Hematopoietic multipotent progenitor cell treated with erythropoietin and hydrocortisone succinate and interleukin-3 and kit ligand, for 6 days (in vitro differentiated cells): Measurements from ENCODE around the gene GPR156.
"Not testable (repeated sequence)": the region's sequence is repeated elsewhere in the genome, so short reads cannot be mapped to it uniquely, and the experiment has no call there.

Experiments used
- DNase-seq: peaks from one replicate; pipeline ENCODE4 v3.0.0-alpha.2; 2015

GPR156 gene

DNA sequence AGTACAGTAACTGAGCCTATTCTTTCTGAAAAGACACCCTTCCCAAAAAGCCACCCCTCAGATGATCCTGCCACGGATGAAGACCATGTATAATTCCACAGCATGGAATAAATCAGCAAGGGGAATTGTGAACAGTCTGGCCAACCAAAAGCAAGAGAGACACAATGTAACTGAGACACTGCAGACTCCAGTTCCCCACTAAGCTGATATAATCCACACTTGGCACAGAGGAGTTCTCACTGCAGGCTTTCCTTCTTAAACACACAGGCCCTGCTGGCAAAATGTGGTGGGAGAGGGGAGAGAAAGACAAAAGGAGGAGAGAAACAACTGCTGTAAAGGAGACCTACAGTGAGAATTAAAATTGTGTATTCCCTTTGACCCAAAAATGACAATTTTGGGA lies 12.7 kb downstream of the GPR156 start:
- DNase-seq: no peak

- DNase-seq: no peak
Observed at GRCh38 chr3:120265989-120266388, 19.0 kb downstream of the GPR156 start.

DNA sequence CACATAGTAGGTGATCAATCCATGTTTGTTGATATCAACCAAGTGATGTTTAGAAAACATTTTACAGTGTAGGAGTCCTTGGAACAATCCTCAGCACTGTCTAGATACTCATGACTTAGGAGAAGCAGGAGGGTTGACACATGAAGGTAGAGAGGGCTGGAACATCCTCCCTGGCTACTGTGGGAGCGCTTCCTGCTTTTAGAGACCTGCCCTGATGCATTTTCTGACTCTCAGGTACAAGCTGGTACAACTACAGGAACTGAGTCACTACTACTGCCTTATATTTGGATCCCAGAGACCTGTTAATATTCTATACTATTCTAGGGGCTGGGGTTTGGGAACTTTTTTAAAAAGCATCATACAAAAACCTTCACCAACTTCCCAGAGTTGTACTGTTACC lies 20.1 kb downstream of the GPR156 start:
- DNase-seq: no peak

GRCh38 chr3:120263792-120264191 lies 21.2 kb downstream of the GPR156 start:
- DNase-seq: no peak

GRCh38 chr3:120258009-120258408 lies 27.0 kb downstream of the GPR156 start:
- DNase-seq: no peak

DNA sequence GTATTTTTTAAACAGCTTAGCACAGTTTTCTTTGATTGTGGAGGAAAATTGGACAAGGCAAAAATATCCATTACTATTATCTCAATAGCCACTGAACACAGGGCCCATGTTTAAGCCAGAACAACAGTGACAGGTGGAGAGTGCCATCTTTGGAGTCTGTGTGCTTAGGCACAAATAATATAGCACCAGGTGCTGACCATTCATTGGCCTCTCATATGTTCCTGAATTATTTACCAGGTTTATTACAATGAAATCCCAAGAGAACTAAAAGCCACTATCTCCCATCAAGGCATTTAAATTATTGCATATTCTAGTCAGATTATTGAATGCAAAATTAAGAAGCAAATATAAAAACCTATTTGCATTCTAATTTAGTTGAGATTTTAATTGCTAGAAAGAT lies 39.6 kb downstream of the GPR156 start:
- no peak for DNase-seq

GRCh38 chr3:120244834-120245225 lies 40.2 kb downstream of the GPR156 start:
- no peak for DNase-seq

GRCh38 chr3:120239644-120240043 lies 45.4 kb downstream of the GPR156 start:
- no peak for DNase-seq

DNA sequence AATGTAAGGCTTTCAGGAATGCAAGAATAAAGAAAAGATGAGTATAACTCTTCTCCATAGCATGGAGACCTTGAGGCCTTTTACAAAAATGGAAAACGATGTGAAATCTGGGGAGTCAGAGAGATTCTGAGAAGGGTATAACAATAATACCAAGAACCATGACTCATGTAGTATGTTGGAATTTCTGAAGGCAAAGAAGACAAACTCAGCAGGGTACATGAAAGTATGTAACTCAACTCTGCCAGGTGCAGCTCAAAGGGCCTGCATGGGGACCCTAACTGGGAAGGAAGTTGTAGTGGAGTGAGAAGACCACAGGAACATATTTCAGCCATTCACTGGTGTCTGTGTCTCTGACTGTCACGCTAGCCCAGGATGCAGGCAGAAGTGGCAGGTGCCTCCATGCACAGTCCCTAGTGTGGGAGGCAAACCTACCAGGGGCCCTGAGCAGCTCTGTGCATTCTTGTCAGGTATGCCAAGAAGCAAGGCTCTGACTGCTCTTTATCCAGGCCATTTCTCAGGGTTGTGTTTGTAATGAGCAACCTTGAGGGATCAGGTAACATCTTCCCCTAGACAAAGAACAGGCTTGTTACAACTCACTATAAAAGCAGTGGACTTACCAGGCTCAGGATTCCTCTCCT lies 57.2 kb downstream of the GPR156 start:
- DNase-seq: no peak

DNA sequence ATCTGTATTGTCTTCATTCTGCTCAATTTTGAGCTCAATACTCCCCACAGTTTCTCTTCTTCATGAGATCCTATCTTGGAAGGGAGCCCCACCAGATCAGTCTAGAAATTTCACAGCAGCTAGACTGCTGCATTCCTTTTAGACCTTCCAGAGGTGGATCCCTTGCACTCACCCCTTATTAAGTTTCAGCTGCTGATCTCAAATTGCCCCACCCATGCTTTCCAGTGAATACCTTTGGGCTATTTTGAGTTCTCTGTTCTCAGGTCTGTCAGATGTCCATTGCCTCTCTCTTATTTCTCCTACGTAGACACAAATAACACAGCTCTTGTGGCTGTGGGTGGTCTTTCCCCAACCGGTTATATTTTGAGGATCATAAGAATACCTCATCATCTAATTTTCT lies 60.8 kb downstream of the GPR156 start:
- no peak for DNase-seq

DNA sequence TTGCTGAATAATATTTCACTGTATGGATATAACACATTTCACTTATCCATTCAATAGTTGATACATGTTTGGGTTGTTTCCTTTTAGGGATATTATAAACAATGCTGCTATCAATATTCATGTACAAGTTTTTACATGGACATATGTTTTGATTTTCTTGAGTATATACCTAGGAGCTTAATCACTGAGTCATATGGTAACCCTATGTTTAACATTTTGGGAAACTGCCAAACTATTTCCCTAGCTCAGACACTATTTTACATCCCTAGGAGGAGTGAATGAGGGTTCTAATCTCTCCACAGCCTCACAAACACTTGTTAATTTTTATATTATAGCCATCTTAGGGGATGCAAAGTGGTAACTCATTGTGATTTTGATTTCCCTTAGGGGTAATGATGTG lies 66.0 kb downstream of the GPR156 start:
- DNase-seq: no peak

DNA sequence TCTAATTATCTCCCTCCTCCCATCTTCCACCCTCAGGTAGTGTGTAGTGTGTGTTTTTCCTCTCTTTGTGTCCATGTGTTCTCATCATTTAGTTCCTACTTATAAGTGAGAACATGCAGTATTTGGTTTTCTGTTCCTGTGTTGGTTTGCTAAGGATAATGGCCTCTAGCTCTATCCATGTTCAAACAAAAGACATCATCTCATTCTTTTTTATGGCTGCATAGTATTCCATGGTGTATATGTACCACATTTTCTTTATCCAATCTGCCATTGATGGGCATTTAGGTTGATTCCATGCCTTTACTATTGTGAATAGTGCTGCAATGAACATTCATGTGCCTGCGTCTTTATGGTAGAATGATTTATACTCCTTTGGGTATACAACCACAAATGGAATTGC lies 68.4 kb downstream of the GPR156 start:
- DNase-seq: not testable (repeated sequence)

DNA sequence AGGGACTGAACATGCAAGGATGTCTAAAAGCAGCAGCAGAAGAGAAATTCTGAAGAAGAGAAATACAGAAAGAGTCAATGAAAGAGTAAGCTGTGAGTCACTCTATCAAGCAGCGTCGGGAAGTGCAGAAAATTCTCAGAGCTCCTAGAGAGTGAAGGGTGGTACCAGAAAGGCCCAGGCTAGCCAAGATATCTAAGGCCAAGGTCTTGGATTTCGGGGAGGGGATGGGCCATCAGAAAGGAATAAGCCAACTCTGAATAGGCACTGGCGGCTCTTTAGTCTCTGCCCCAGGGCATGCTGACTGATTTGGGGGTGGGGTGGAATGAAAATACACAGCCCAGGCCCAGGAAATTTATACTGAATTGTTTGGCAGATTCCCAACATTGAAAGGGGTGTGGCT lies 70.8 kb downstream of the GPR156 start:
- DNase-seq: no peak

- DNase-seq: no peak
Observed at GRCh38 chr3:120212505-120212904, 72.5 kb downstream of the GPR156 start.

DNA sequence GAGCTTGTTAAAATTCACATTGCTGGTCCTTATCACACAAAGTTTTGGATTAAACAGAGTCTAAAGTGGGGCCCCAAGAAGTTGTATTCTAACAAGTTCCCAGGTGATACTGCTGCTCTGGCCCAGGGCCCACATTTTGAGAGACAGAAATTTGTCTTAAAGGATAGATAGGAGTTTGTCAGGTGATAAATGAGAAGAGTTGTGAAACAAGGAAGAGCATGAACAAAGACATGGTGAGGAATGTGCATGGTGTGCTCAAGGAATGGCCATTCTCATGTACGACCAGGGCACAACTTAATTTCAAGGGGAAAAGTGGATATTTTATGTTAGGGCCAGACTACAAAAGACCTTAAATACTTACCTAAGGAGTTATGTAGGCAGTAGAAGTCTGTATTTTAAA lies 75.6 kb downstream of the GPR156 start:
- DNase-seq: no peak

DNA sequence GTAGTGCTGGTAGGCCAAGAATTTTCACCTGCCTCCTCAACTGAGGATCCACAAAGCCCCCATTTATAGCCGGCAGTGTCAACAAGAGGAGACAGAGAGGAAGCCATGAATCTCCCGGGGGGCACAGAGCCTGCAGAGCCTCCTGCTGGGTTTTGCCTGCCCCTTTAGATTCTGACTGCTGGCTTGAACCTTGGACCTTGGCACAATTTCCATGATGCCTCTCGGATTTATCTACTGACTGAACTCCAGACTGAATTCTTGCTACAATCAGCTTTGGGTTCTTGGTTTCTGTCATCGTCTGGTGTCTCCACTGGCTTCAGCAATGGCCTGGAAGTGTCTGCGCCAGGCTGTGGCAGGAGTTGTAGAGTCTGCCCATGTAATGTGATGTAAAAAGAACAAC lies 80.7 kb downstream of the GPR156 start:
- DNase-seq: no peak

DNA sequence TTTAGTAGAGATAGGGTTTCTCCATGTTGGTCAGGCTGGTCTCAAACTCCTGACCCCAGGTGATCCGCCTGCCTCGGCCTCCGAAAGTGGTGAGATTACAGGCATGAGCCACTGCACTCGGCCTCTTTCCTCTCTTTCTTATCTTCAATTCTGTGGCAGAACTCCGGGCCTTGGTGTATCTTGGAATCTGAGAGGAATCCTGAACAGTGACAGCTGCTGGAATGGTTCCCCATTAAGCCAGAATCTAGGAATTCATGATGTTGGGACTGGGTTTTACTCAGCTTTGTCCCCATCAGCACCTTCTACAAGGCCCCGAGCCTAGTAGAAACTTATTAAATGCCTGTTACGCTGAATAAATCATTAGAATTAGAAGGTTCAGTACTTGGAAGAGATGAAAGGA lies 81.4 kb downstream of the GPR156 start:
- DNase-seq: no peak

GRCh38 chr3:120203016-120203415 lies 82.0 kb downstream of the GPR156 start:
- peak; percentile 34 for DNase-seq

GRCh38 chr3:120202363-120202762 lies 82.7 kb downstream of the GPR156 start:
- no peak for DNase-seq

DNA sequence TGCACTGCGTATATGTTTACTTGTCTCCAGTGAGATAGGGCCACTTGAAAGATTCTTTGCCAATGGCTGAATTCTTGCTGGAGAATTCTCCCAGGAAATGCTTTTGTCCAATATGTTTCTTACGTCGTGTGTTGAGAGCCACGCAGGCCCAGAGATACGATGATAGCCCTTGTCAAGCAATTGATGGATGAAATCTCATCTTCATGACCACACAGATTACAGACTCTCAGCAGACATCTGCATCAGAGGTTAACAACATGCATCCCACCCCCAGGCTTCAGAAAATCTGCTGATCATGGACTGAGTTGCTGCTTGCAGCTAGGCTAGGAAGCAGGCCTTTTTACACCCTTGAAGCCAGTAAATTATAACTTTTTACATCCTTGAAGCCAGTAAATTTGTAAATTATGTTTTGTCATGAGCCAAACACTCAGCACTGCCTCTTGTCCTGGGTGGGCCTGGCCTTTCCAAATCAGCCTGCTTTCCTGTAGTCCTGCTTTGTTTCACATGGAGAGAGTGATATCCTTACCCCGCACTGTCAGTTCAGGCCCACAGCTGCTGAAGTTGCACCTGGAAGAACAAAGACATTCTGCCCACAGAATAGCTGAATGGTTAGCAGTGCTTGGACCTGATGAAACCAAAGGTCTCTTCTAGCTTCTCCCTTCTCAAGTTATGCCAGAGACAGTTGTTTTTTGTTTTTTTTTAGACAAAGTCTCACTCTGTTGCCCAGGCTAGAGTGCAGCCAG lies 84.4 kb downstream of the GPR156 start:
- DNase-seq: no peak

- DNase-seq: peak; percentile 34
Observed at GRCh38 chr3:120198305-120198878, 86.6 kb downstream of the GPR156 start.

GRCh38 chr3:120196812-120197211 lies 88.2 kb downstream of the GPR156 start:
- DNase-seq: no peak

- DNase-seq: no peak
Observed at GRCh38 chr3:120196333-120196732, 88.7 kb downstream of the GPR156 start.

DNA sequence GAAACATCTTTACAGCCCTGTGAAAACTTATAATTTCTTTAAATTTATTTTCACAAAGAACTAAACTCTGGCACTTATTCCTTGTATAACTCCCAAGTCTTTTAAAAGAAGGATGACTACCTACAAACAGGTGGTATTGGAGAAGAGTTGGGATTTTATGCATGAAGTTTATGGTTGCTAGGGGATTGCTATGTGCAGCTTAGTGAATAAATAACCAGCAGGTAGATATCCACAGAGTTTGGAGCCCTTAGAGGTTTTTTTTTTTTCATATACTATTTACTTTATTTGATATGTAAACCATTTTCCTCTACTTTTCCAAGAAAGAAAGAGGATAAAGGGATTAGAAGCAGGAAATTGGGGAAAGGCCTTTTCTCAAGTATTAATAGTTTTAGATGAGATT lies 91.5 kb downstream of the GPR156 start:
- DNase-seq: no peak

DNA sequence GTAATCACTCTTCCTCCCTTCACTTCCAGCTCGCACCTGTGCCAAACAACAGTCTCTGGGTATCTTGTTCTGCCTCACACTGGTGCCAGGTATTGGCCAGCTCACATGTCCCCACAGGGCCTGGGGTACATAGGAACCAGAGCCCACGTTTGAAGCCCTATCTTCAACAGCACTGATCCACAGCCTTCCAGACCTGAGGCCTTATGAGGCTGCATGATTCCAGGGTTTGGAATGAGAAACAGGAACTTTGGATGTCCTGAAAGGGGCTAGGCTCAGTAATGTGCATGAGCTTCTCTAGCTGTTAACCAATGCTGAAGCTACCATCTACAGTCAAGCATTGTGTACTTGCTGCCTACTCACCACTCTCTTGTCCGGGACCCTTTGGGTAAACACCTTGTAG lies 92.4 kb downstream of the GPR156 start:
- no peak for DNase-seq
